Non-pigmented ciliary epithelial cell (primary cell): ENCODE measurements around the gene ADGRL3.
"Not testable (repeated sequence)": the region's sequence is repeated elsewhere in the genome, so short reads cannot be mapped to it uniquely, and the experiment has no call there.

Experiments
- DNase-seq: peaks from one replicate; pipeline ENCODE4 v3.0.0-alpha.2; 2010; ENCODE audit warnings: low read depth

The ADGRL3 gene

DNA sequence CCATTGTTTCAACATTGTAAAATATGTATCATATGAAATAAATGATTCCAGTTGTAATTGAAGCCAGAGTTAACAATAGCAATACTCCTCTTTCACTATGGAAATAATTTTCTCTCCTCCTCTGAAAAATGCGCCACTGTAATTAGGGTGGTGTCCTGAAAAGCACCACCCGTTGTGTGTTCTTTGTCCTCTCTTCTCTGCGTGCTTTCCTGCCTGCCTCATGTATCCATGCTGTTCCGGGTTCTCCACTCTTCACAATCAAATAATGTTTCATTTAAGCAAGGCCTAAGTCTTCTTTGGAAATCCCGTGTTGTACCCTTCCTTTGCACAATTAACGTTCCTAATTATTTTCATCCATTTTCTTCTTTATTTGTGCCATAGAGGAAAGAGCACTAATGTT, 293.3 kb downstream of the ADGRL3 start:
- no peak for DNase-seq

GRCh38 chr4:61500883-61501282, 300.8 kb downstream of the ADGRL3 start:
- no peak for DNase-seq

GRCh38 chr4:61501812-61502211, 301.7 kb downstream of the ADGRL3 start:
- no peak for DNase-seq

GRCh38 chr4:61505773-61506685, 305.9 kb downstream of the ADGRL3 start:
- no peak for DNase-seq

DNA sequence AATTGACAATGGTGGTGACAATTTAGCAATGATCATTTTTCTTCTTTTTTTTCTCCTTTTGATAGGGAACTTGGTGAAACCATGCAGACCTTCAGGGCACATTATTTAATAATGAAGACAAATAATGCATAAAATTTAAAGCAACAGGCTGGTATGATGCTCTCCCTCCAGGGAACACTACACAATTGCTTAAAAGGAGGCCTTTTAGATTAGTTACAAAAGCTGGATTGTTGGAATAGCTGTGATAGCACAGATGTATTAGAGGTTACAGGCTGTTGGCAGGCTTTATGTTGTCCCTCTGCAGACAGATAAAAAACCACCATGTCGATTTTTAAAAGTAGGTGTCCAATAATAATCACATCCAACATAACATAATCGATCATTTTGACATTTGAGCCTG, 307.0 kb downstream of the ADGRL3 start:
- no peak for DNase-seq

DNA sequence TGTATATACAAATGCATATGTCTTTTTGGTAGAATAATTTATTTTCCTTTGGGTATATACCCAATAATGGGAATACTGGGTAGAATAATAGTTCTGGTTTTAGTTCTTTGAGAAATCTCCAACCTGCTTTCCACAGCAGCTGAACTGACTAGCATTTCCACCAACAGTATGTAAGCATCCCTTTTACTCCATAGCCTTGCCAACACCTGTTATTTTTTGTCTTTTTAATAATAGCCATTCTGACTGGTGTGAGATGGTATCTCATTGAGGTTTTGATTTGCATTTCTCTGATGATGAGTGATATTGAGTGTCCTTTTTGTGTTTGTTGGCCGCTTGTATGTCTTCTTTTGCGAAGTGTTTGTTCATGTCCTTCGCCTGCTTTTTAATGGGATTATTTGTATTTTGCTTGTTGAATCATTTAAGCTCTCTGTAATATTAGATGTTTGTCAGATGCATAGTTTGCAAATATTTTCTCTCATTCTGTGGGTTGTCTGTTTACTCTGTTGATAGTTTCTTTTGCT, 309.7 kb downstream of the ADGRL3 start:
- not testable (repeated sequence) for DNase-seq

GRCh38 chr4:61511716-61512488, 311.8 kb downstream of the ADGRL3 start:
- peak; percentile 36 for DNase-seq

DNA sequence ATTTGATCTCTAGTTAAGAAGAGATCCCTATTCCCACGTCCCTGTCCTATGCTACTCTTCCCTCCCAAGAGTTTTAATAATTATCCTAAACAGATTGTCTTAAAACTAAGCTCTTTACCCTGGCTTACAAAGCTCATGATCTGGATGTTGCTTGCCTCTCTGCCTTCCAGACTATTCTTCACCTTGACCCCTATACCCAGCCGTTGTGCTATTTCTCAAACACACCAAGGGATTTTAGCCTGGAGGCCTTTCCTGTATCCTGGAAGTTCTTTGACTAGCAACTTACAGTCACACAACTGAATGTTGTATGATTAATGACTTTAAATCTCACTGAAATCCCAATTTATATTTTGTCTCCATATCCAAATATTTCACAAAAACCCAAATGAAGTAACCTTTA, 314.9 kb downstream of the ADGRL3 start:
- no peak for DNase-seq

- DNase-seq: no peak
Measured at GRCh38 chr4:61517144-61517543, 317.0 kb downstream of the ADGRL3 start.

GRCh38 chr4:61520166-61520565, 320.0 kb downstream of the ADGRL3 start:
- DNase-seq: no peak

DNA sequence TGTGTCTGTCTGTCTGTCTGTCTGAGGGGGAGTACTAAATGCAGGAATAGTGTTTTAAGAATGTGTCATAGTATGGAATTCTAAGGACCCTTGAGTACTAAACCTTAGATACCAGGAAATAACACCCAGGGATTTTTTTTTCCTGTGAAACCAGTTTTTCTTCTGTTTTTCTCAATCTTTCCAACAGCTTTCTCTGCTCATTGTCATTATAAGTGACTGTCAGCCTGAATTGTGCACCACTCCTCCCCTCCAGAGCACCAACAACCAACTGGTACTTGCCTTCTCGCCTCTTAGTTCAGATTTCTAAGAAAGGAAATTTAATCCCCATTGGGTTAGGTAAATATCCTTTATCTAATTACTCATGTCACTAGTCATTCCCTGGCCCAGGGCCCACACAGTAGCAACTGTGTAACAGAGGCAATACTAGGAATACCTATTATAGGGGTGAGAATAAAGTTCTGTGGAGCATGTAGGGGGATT, 320.6 kb downstream of the ADGRL3 start:
- DNase-seq: peak; percentile 61

DNA sequence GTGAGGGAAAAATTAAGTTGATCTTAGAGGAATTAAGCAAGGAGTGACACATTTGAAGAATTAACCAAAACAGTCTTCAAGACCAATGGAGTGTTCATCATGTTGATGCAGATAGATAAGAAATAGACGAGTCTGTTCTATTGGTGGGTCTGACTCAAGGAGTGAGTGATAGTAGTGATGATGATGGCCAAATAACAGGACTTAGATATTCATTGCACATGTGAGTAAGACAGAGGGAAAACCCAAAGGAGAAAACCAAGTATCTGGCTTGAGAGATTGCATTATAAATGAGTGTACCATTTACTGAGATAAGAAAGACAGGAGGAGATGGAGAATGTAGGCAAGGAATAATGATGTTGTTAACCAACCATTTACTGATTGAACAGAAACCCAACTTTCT, 321.3 kb downstream of the ADGRL3 start:
- DNase-seq: no peak

DNA sequence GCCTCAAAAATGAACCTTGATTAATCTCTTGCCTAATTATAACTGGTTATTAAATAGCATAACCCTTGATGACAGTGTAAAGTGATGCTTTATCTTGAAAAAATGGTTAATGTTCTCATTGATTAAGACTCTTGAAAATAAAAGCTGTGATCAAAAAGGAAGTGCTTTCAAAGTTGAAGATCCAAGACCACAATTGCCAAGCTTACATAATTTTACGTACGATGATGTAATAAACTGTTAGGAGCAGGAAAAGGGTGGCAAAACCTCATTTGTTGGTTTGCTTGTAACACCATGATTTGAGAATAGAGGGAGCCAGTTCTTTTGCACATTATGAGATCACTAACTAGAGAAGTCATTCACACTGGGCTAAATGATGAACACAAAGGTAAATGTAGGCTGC, 322.2 kb downstream of the ADGRL3 start:
- DNase-seq: no peak

DNA sequence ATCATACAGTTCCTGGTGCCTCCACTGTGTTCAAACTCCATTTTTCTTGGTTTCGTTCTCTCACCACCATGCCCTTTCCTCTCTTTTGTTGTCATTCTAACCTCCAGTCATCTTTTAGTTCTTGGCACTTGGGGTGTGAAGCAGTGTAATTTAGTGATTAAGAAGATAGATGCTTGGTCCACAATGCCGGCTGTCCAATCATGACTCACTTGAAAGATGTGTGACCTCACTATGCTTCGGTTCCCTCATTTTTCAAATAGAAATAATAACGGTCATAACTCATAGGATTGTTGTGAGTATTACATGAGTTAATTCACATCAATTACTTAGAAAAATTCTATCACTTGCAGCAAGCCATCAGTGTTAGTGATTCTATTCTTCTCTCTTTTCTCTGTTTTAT, 327.8 kb downstream of the ADGRL3 start:
- DNase-seq: no peak

DNA sequence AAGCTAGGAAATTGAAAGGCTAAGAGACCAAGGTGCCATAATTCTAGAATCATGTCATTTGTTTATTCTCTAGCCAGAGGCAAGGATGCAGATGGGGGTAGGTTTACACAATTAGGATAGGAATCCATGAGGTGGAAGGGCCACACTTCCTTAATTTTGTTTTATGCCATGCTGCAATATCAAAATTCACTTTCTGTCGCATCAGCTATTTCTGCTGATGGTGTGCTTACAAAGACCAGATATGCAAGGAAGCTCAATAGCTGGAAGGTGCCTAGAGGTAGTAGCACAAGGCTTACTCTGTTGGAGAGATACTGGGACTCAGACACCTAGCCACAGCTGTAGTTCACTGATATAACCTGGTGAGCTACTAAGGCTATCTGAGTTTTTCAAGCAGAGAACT, 328.5 kb downstream of the ADGRL3 start:
- DNase-seq: no peak

- no peak for DNase-seq
Measured at GRCh38 chr4:61531188-61531587, 331.1 kb downstream of the ADGRL3 start.

DNA sequence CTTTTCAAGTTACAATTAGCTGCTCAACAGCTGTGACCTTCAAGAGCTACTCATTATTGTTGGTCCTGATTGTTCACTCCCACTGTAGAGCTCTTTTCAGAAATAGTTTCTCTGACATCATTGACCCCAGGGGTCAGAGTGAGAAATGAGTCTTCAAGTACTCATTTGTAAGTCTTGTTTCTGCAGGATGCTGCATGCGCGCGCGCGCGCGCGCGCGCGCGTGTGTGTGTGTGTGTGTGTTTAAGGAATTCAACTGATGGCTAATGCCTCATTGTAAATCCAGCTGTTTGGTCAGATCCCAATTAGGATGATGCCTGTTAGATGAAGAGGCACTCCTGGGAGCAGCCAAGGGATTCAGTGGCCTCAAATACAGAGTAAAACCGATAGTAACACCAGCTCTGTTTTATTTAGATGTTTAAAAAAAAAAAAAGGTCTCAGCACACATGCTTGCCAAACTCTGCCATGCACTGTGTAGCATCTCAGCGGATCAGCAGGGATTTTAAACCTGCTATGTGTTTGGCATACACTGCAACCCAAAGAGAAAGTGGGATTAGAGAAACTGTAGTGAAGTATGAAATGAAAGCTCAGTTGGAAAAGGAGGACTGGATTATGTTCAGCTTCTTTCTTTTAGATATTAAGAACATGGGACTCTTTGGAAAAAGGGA, 332.3 kb downstream of the ADGRL3 start:
- peak; percentile 24 for DNase-seq

- DNase-seq: peak; percentile 40
Measured at GRCh38 chr4:61533140-61533539, 333.0 kb downstream of the ADGRL3 start.

DNA sequence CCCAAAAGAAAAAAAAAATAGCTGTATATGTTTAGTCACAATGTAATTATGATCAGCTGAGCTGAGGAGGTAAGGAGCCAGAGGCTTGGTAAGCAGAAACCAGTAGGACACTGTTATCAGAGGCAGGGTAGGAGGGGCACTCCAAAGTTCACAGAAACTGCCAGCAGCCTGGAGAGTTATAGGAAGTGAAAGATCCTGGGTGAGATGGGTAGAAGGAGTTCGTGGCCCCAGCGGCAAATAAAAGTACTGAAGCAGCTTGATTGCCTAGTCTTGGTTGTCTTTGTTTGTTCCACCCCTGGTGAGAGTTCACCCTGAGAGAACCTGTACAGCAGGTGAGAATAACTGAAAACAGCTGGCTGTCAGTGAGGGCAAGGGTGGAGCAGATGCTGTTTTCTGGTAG, 340.8 kb downstream of the ADGRL3 start:
- no peak for DNase-seq

- no peak for DNase-seq
Measured at GRCh38 chr4:61541459-61541858, 341.3 kb downstream of the ADGRL3 start.

DNA sequence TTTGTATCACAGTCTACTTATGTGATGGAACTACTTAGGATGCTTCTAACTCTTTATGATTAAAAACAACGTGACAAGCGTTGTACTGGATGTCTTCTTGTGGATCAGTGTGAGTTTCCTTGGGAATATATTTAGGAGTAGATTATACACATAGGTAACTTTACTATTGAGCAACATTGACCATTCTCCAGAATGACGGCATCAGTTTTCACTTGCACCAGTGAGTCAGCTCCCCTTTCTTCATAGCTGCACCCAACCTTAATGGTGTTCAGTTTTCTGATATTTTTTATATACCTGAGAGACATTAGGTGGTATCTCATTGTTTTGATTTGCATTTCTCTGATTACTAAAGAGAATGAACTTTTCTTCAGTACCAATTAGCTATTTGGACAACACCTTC, 343.9 kb downstream of the ADGRL3 start:
- no peak for DNase-seq

DNA sequence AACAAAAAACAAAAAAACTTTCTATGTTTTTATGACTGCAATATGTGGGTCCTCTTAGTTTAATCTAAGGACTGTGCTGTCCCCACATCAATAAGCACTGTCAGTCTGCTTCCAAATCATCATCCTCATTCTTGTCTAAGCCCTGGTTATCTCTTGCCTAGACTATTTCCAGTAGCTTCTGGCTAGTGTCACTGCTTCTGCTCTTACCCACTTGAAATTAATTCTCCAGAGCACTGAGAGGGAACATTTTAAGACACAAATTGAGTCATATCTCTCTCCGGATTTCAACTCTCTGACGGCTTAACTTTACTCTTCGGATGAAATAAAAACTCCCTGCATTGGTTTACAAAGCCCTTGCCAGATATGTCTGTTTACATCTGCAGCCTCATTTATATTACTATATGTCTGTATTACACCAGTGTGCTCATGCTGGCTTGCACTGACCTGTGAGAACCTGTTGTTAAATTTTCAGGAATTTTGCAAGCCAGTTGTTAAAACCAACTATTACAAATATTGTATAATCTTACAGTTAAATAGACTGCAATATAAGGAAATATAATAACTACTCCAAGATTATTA, 345.9 kb downstream of the ADGRL3 start:
- no peak for DNase-seq
